PC-9 (cell line): Measurements from ENCODE around the gene LCLAT1.

Experiments
- EZH2 ChIP-seq: fragments of 200-600 bp; sonication (generic); IDR thresholded peaks from 2 replicates; pipeline ENCODE4 v1.8.0; 2017; ENCODE audit warnings: antibody characterized with exemption, low read depth
- TF ChIP-seq, protein P1 (sequence below): fragments of 200-600 bp; sonication (generic); conservative IDR thresholded peaks from 2 replicates; pipeline ENCODE4 v1.6.1; 2017; ENCODE audit warnings: mixed run types, antibody characterized with exemption, mild to moderate bottlenecking, moderate library complexity

GRCh38 chr2:30691948-30692828, 245.1 kb downstream of the LCLAT1 start:
- TF ChIP-seq, protein P1, sequence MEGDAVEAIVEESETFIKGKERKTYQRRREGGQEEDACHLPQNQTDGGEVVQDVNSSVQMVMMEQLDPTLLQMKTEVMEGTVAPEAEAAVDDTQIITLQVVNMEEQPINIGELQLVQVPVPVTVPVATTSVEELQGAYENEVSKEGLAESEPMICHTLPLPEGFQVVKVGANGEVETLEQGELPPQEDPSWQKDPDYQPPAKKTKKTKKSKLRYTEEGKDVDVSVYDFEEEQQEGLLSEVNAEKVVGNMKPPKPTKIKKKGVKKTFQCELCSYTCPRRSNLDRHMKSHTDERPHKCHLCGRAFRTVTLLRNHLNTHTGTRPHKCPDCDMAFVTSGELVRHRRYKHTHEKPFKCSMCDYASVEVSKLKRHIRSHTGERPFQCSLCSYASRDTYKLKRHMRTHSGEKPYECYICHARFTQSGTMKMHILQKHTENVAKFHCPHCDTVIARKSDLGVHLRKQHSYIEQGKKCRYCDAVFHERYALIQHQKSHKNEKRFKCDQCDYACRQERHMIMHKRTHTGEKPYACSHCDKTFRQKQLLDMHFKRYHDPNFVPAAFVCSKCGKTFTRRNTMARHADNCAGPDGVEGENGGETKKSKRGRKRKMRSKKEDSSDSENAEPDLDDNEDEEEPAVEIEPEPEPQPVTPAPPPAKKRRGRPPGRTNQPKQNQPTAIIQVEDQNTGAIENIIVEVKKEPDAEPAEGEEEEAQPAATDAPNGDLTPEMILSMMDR, result no peak
- no peak for TF ChIP-seq EZH2
